Skeletal muscle cell (primary cell): ENCODE measurements around the gene POP5.
"Not testable (repeated sequence)": the region's sequence is repeated elsewhere in the genome, so short reads cannot be mapped to it uniquely, and the experiment has no call there.

Source experiments
- DNase-seq: peaks from one replicate; pipeline ENCODE4 v3.0.0-alpha.2; 2010; ENCODE audit warnings: low read depth
- H3K4me3 ChIP-seq: 2 replicates; pipeline ENCODE4 v1.5.1; 2011; ENCODE audit warnings: low read depth, mild to moderate bottlenecking, control low read depth, low read length, moderate library complexity

The POP5 gene

GRCh38 chr12:120544691-120545090, 36.5 kb downstream of the POP5 start:
- DNase-seq = no peak
- no peak overlapping the region for H3K4me3 ChIP-seq

GRCh38 chr12:120542166-120542565, 39.0 kb downstream of the POP5 start:
- no peak overlapping the region for H3K4me3 ChIP-seq
- no peak for DNase-seq

GRCh38 chr12:120540445-120540844, 40.8 kb downstream of the POP5 start:
- no peak overlapping the region for H3K4me3 ChIP-seq
- DNase-seq = no peak

GRCh38 chr12:120539303-120539702, 41.9 kb downstream of the POP5 start:
- no peak overlapping the region for H3K4me3 ChIP-seq
- no peak for DNase-seq

GRCh38 chr12:120538281-120539156, 42.7 kb downstream of the POP5 start:
- no peak for DNase-seq
- no peak overlapping the region for H3K4me3 ChIP-seq

- H3K4me3 ChIP-seq = no peak overlapping the region
- DNase-seq = no peak
Observed at GRCh38 chr12:120537856-120538220, 43.4 kb downstream of the POP5 start.

GRCh38 chr12:120536064-120536791, 45.0 kb downstream of the POP5 start:
- DNase-seq = no peak
- peak overlapping the region; percentile 97 for H3K4me3 ChIP-seq

GRCh38 chr12:120534703-120535655, 46.2 kb downstream of the POP5 start:
- DNase-seq = peak; percentile 62
- H3K4me3 ChIP-seq = peak overlapping the region; percentile 97

GRCh38 chr12:120534203-120534702, 46.9 kb downstream of the POP5 start, which contains the start of gene RNF10:
RNF10 (plus strand) TSS chr12:120534356; CDS start chr12:120534812, 456 bp downstream.
- peak; percentile 56 for DNase-seq
- peak within 1 kb of the TSS; percentile 97 for H3K4me3 ChIP-seq

GRCh38 chr12:120532701-120533238, 48.4 kb downstream of the POP5 start:
- DNase-seq = no peak

GRCh38 chr12:120530418-120530761, 50.8 kb downstream of the POP5 start:
- DNase-seq, H3K4me3 ChIP-seq: not testable (repeated sequence)

More at GRCh38 chr12:120532701-120533238, 48.4 kb downstream of the POP5 start:
- H3K4me3 ChIP-seq = no peak overlapping the region

- peak overlapping the region; percentile 73 for H3K4me3 ChIP-seq
- DNase-seq = no peak
Observed at GRCh38 chr12:120529641-120530417, 51.4 kb downstream of the POP5 start.

- peak; percentile 49 for DNase-seq
- peak within 1 kb of the TSS; percentile 73 for H3K4me3 ChIP-seq
Observed at GRCh38 chr12:120528861-120529525, 52.2 kb downstream of the POP5 start, which contains the start of gene COQ5. COQ5 (minus strand) TSS chr12:120529158; CDS start chr12:120529141, 17 bp downstream.
